ENCODE results near the gene THRA. TPM values are rescaled to one million over a fixed set of nuclear protein-coding genes. Genes with fewer than 3 reads are reported as not detected.
A peak's percentile ranks its signal among the peaks of the same experiment; 100 is the strongest.

The THRA gene, protein sequence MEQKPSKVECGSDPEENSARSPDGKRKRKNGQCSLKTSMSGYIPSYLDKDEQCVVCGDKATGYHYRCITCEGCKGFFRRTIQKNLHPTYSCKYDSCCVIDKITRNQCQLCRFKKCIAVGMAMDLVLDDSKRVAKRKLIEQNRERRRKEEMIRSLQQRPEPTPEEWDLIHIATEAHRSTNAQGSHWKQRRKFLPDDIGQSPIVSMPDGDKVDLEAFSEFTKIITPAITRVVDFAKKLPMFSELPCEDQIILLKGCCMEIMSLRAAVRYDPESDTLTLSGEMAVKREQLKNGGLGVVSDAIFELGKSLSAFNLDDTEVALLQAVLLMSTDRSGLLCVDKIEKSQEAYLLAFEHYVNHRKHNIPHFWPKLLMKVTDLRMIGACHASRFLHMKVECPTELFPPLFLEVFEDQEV
- total RNA-seq (10 to 100 TPM; 44.9 to 51.7 TPM), polyA plus RNA-seq (ENCODE audit: insufficient read depth, low read depth, low replicate concordance) (41.2 TPM)
- long read RNA-seq, donor 1, full-length matches to known transcripts: 11 of 11 reads
- long read RNA-seq, donor 1, partial matches to known transcripts: 0 of 11 reads
- long read RNA-seq, donor 1, other reads (novel, unspliced or antisense): 0 of 11 reads
- long read RNA-seq, donor 2, full-length matches to known transcripts: 8 of 8 reads
- long read RNA-seq, donor 2, partial matches to known transcripts: 0 of 8 reads
- long read RNA-seq, donor 2, other reads (novel, unspliced or antisense): 0 of 8 reads

GRCh38 chr17:40062329-40063186 lies at the start of gene THRA:
Gene THRA, plus strand, starts transcription at chr17:40062965. Its CDS starts 11,524 bp downstream, at chr17:40074489.
- no peaks in the 10 kb centered on the region for H3K9me3 ChIP-seq
- no peaks in the 10 kb centered on the region for H3K27me3 ChIP-seq
- peak within 1 kb of the TSS; percentile 92 to 96 for H3K4me3 ChIP-seq
- H3K36me3 ChIP-seq (ENCODE audit: low read depth, missing control alignments): no peaks in the 10 kb centered on the region
- DNase-seq: peak; percentile 74
- H3K4me1 ChIP-seq: peaks cover 41% of the 10 kb centered on the region
- intact Hi-C loops (cut with DNase I; ENCODE audit: low total_unique reads): no loop called here
- WGBS, 2 donors: 0 to 5% methylated on average over 18 to 33 of the region's 83 CpGs
- no peak for TF ChIP-seq POLR2A (IDR thresholded peaks at IDR 0.05)
- TF ChIP-seq, protein P1, sequence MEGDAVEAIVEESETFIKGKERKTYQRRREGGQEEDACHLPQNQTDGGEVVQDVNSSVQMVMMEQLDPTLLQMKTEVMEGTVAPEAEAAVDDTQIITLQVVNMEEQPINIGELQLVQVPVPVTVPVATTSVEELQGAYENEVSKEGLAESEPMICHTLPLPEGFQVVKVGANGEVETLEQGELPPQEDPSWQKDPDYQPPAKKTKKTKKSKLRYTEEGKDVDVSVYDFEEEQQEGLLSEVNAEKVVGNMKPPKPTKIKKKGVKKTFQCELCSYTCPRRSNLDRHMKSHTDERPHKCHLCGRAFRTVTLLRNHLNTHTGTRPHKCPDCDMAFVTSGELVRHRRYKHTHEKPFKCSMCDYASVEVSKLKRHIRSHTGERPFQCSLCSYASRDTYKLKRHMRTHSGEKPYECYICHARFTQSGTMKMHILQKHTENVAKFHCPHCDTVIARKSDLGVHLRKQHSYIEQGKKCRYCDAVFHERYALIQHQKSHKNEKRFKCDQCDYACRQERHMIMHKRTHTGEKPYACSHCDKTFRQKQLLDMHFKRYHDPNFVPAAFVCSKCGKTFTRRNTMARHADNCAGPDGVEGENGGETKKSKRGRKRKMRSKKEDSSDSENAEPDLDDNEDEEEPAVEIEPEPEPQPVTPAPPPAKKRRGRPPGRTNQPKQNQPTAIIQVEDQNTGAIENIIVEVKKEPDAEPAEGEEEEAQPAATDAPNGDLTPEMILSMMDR (IDR thresholded peaks at IDR 0.05): peak in 1 of 3 experiments; percentile 15
- H3K27ac ChIP-seq: peak within 1 kb of the TSS; percentile 91 to 97

- Histone ChIP-seq H3K27ac (peak overlapping the region; percentile 14 to 78), H3K27me3 (no peaks in the 10 kb centered on the region), H3K36me3 (ENCODE audit: low read depth, missing control alignments) (no peaks in the 10 kb centered on the region), H3K9me3 (no peaks in the 10 kb centered on the region), H3K4me1 (peaks cover 39% of the 10 kb centered on the region), H3K4me3 (no peak overlapping the region)
- 22 to 52% methylated on average over 12 to 15 of the region's 18 CpGs for WGBS, 2 donors
- DNase-seq: no peak
- TF ChIP-seq, protein P1 (IDR thresholded peaks at IDR 0.05): no peak
- no peak for TF ChIP-seq POLR2A (IDR thresholded peaks at IDR 0.05)
- intact Hi-C loops (cut with DNase I; ENCODE audit: low total_unique reads): loop anchor here (5.0 kb wide), 1 partner anchor 158 kb away; no protein-coding TSS in a partner anchor
Observed at GRCh38 chr17:40014375-40014980, 48.3 kb upstream of the THRA start.

DNA sequence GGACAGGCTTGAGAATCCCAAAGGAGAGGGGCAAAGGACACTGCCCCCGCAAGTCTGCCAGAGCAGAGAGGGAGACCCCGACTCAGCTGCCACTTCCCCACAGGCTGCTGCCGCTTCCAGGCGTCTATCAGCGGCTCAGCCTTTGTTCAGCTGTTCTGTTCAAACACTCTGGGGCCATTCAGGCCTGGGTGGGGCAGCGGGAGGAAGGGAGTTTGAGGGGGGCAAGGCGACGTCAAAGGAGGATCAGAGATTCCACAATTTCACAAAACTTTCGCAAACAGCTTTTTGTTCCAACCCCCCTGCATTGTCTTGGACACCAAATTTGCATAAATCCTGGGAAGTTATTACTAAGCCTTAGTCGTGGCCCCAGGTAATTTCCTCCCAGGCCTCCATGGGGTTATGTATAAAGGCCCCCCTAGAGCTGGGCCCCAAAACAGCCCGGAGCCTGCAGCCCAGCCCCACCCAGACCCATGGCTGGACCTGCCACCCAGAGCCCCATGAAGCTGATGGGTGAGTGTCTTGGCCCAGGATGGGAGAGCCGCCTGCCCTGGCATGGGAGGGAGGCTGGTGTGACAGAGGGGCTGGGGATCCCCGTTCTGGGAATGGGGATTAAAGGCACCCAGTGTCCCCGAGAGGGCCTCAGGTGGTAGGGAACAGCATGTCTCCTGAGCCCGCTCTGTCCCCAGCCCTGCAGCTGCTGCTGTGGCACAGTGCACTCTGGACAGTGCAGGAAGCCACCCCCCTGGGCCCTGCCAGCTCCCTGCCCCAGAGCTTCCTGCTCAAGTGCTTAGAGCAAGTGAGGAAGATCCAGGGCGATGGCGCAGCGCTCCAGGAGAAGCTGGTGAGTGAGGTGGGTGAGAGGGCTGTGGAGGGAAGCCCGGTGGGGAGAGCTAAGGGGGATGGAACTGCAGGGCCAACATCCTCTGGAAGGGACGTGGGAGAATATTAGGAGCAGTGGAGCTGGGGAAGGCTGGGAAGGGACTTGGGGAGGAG lies 47.5 kb upstream of the THRA start, which contains the start of gene CSF3:
TSS of gene CSF3 (plus strand) at position 436 of the 993 bp plus-strand sequence. CDS start at position 471, 35 bp downstream.
- Histone ChIP-seq H3K4me3 (no peak within 1 kb of the TSS), H3K27me3 (no peaks in the 10 kb centered on the region), H3K4me1 (peaks cover 39% of the 10 kb centered on the region), H3K9me3 (no peaks in the 10 kb centered on the region), H3K36me3 (ENCODE audit: low read depth, missing control alignments) (no peaks in the 10 kb centered on the region), H3K27ac (peak within 1 kb of the TSS; percentile 14 to 78)
- intact Hi-C loops (cut with DNase I; ENCODE audit: low total_unique reads): no loop called here
- DNase-seq: no peak
- TF ChIP-seq, protein P1 (IDR thresholded peaks at IDR 0.05): no peak
- no peak for TF ChIP-seq POLR2A (IDR thresholded peaks at IDR 0.05)
- WGBS, 2 donors: 56 to 67% methylated on average over 12 to 20 of the region's 20 CpGs

All from testis (tissue), 5 donors.